COLO668 (cell line): Measurements from ENCODE around the gene BEGAIN.

Experiments
- DNase-seq: peaks from one replicate; lab custom pipeline; 2025; ENCODE audit not compliant: unreplicated experiment; lab: John Stamatoyannopoulos, UW

BEGAIN gene

DNA sequence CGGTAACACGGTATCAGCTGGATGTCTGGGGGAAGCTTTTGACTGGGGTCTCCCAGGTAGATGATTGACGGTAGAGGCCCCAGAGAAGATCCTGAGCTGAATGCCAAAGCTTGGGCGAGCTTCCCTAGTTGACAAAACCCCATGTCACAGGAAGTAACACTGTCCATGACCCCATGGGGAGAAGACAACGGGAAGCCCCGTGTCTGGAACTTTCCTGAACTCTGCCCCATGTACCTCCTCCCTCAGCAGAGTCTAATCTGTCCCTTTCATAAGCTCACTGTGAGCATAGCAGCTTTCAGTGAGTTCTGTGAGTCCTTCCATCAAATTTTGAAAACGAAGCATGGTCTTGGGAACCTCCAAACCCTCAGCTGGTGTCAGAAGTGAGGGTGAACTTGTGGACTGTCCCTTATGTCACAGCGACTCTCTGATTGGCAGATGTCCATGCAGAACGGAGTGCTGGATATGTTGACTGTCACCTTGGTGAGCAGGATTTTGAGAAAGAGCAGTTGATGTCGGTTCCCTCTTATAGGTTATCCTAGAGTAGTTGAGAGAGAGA is 29.7 kb upstream of the BEGAIN start:
- DNase-seq: no peak

DNA sequence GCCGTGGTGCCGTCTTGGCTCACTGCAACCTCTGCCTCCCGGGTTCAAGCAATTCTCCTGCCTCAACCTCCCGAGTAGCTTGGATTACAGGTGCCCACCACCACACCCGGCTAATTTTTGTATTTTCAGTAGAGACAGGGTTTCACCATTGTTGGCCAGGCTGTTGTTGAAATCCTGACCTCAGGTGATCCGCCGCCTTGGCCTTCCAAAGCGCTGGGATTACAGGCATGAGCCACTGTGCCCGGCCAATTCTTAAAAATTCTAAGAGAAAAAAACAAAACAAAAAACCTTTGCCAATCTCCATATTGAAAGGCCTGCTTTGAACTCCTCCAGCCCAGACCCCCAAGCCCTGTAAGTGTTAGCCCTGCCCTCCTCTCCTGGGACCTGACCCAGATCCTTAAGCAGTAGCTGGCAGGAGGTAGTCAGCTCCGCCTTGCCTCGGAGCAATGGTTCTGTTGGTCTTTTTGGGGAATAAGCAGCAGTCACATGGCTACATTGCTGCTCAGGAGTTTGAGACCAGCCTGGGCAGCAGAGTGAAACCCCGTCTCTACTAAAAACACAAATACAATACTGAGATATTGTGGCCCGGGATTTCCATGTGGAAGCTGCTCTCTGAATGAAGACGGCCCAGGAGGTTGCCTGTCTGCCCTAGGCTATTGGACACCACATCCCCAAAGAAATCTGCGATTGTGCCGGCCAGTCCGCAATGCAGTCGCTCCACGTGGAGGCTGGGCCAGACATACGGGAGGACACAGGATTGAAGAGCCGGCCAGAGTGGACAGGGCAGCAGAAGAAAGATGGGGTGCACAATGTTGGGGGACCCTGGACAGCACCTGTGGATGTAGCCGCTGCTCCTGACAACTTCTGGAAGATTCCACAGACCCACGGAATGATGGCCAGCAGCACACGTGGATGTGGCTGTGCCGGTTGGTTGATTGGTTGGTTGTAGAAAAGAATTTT is 28.8 kb upstream of the BEGAIN start:
- DNase-seq: no peak

DNA sequence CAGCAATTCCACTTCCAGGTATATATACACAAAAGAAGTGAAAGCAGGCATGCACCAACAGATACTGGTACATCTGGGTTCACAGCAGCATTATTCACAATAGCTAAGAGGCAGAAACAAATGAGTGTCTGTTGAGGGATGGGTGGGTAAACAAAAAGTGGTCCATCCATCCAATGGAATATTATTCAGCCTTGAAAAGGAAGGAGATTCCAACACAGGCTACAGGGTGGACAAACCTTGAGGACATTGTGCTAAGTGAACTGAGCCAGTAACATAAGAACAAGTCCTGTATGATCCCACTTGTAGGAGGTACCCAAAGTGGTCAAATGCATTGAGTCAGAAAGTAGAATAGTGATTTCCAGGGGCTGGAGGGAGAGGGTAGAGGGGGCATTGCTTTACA is 27.6 kb upstream of the BEGAIN start:
- DNase-seq: no peak

DNA sequence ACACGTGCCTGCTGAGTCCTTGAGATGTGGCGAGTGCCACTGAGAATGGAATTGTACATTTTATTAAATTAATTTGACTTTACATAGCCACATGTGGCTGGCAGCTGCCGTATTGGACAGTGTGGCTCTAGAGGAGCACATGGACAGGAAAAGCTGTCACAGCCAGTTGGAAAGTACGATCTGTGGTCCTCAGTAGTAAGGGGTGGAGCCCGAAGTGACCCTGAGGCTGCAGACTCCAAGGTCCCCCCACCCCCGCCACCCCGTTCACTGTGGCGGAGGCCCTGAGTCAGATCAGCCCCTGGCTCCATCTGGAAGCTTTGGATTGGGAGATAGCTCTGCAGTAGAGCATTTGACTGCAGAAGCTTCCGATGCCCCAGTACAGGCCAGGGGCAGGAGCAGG is 25.8 kb upstream of the BEGAIN start:
- no peak for DNase-seq

DNA sequence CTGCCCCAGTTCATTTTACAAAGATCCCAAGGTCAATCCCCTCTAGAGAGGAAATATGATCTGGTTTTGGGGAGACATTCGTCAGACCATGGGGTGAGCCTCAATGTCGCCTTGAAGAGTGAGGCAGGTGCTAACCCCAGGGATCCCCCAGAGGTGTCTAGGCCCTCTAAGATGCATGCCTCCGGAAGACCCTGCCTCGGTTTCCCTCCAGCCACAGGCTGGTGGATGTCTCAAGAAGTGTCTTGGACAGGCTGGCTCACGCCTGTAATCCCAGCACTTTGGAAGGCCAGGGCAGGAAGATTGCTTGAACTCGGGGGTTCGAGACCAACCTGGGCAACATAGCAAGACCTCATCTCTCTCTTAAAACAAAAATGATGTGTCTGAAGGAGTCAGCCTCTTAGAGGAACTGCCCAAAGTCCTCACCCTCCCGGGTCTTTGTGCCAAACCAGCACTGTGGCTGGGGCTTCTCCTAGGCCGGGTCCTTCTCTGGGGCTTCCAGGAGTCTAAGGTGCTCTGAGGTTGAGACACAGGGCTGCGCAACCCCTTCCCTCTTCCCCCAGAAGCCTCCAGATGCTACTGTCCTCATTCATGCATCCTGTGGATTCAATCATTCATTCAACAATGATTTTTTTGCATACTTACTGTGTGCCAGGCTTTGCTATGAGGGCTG is 24.7 kb upstream of the BEGAIN start:
- no peak for DNase-seq

DNA sequence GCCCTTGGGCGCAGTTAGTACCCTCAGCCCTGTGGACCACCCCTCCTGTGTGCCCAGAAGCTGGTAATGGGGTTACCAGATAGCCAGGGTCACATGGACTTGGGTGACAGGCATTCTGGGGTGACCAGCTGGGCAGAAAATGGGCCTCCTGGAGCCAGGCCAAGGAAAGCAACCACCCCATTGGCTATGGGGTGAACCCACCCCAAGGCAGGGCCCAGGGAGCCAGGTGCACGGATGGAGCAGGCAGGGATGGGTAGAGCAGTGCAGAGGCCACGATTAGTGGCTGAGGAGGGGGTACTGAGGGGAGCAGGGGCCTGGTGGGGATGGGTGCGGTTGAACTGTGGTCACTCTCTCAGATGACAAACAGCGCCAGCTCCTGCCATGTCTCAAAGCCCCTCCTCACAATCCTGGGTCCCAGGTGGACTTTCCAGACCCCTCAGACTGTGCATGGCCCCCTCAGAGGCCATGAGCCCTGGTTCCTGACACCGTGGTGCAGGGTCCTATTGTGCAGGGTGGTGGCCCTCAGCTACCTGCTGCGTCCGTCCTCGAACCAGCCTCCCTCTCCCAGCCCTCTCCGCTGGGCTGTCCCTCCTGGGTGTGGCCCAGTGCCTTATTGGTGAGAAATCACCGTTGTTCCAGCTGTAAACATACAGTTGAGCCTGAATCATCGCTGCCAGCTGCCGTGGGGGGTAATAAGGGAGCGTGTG is 23.4 kb upstream of the BEGAIN start:
- DNase-seq: peak; percentile 27

DNA sequence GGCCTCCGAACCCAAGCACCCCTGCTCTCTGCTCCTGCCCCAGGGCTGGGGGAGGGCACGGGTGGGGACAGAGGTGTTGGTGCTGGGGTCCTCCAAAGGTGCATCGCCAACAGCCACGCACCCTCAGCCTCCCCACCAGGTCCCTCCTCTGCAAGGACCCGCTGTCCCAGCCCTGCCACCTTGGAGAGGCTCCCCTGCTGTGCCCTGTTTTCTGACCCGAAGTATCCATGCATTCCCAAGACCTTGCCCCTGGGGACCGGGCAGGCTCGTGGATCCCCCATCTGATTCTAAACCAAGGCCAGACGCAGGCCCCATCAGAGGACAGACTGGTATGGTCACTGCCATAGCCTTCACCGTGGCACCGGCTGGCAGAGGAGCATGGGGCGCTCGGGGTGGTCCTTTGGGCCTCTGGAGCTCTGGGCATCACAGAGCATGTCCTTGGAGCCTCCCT is 22.7 kb upstream of the BEGAIN start:
- no peak for DNase-seq

DNA sequence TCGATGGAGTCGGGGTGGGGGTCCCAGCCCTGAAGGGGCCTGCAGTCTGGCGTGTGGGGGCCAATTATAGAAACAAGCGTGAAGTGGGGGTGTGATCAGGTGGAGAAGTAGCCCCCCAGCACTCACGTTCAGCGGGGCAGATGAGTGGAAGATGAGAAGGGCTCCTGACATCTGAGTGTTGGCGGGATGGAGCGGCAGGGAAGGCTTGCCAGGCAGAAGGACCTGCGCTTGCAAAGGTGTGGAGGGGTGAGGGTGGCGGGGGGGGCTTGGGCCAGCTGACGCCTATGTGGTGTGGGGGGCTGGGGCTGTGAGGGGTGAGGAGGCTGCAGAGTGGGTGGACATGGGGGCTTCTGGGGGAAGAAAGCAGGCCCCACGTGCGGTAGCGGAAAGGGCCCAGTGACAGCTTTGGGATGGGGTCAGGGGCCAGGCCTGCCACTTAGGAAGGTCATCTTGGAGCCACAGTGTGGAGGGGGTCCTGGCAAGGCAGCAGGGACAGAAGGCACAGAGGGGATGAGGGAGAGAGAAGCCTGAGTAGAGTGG is 22.2 kb upstream of the BEGAIN start:
- DNase-seq: no peak

DNA sequence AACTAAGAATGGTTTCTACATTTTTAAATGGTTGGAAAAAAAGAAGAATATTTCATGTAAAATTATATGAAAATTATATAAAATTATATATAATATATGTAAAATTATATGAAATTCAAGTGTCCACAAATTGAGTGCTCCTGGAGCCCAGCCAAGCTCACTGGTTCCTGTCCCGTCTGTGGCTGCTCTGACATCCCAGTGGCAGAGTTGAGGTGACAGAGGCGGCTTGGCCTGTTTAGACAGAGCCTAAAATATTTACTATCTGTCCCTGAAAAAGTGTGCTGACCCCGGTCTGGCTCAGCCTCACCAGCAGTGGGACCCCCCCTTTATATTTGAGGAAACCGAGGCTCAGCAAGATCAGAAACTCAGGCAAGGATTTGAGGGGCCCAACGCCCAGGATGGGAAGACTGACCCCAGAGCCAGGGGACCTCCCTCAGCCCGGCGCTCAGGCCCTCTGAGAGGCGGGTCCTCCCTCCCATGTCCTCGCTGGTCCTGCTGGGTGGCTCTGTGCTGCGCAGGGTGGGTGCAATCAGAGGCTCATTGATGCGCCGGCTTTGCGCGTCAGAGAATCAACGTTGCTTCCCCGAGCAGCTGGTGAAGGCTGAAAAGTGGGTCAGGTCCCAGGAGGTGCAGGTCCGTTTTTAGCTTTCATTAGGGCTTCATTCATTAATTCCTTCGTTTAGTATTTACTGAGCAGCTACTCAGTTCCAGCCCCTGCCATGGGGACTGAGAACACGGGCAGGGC is 21.5 kb upstream of the BEGAIN start:
- no peak for DNase-seq

DNA sequence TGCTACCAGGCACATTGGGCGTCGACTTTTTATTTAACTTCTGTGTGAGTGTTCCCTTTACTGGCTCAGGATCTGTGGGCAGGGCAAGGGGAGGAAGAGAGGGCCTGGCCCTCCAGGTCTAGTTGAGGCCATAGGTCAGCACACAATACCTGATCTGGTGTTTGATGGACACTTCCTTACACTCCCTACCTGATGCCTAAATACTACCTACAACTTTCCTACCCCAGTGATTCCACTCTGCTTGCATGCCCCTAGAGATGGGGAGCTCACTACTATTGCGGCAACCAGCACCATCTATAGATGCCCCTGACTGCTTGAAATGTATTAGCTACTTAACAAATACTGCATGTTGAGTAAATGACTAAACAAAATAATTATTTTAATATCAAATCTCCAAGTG is 20.8 kb upstream of the BEGAIN start:
- no peak for DNase-seq

DNA sequence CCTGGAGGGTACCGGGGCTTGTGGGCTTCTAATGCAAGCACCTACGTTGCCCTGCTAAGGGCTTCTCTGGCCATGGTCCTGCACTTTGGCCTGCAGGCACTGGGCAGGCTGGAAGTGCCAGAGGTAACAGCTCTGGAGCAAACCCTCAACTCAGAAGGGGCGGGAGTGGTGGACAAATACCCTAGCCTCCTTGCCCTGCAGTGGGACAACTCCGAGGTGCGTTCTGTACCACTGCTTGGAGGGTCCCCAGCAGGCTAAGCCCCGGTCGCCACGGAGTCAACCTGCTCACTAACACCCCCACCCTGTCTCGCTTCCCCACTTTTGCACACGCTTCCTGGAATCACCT is 20.4 kb upstream of the BEGAIN start:
- no peak for DNase-seq

DNA sequence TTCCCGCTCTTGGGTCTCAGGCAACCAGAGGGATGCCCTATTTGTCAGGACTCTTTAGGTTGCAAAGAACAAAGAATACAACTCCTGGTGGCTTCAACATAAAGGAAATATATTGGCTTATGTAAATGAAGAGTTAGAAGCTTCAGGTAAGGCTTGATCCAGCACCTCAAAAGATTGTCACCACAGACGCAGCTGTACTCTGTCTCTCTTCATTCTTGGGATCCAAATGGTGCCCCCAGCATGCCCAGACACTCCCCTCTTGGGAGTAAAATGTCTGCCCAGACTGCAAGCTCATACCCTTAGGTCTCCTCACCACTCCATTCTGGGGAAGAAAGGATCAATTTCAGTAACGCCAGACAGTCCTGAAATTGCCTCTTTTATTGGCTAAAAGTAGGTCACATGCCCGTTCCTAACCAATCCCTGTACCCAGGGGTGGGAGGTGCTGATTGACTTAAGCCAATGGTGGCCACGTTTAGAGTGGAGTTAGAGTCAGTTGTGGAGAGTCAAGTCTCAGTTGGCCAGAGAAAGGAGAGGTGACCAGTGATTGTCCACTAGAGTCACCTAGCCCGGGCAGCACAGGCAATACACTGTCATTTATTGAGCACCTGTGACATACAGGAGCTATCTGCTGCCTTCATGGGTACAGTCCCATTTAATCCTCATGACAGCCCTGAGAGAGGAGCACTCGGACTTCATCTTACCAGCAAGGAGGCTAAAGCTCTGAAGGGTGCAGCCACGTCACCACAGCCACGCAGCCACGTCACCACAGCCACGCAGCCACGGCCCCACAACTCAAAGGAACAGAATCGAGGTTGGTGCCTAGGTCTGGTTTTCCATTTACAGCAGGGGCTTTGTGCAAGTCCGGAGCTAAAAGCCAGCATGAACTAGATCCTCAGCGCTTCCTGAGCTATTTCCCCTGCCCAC is 19.7 kb upstream of the BEGAIN start:
- DNase-seq: no peak

DNA sequence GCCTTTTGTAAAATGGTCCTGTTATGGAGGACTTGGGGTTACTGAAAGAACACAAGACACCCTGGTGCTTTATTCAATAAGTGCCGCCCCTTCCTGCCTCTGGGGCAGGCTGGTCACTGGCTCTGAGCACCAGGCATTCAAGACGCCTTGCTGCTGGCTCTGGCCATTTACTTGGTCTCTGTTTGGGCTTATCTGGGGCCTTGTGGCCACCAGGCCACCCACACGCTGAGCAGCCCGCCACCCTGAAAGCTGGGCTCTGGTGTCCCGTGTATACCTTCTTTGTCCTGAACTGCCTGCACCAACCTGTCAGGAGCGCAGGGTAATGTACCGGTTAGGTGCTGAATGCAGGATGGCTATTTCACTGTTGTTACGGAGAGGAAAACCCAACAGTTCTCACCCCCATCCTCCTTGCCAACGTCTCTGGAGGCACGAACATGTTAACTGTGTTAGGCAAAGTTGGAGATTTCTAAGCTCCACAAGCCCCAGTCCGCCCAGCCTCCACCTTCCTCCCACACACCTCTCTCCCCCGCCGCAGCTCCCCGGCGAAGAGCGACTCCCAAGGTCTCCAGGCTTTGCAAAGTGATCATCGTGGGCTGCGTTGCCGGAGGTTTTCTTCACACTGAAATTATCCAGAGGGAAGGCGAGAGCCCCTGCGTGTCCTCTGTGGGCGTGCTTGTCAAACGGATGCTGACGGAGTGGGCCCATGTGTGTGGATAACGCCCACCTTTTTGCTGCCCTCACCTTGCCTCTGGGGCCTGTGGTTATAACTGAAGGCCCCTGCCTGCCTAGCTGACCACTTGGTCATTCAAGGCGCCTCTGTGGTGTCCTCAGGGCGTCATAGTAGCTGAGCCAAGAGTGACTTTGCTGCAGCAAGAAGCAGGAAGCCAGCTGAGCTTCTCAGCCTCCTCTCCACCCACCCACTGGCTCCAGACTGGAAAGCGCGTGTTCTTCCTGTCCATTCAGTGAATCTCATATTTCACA is 18.8 kb upstream of the BEGAIN start:
- DNase-seq: no peak

DNA sequence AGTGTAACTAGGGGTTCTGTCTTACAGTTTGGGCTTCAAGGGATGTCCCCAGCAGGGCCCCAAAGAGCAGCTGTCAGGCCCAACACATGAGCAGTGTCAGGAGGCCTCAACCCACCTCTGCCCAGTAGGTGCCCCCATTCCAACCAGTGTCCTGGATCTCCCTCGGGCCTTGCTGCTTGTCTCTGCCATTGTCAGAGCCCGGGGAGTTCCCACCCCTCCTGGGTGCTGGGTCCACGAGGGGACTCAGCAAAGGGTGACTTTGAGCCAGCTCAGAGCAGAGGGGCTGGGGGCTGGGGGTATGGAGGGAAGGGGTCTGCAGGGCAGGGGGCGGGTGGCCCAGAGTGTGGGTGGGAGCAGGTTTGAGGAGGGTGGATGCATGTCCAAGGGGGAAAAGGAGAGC is 18.0 kb upstream of the BEGAIN start:
- DNase-seq: no peak

DNA sequence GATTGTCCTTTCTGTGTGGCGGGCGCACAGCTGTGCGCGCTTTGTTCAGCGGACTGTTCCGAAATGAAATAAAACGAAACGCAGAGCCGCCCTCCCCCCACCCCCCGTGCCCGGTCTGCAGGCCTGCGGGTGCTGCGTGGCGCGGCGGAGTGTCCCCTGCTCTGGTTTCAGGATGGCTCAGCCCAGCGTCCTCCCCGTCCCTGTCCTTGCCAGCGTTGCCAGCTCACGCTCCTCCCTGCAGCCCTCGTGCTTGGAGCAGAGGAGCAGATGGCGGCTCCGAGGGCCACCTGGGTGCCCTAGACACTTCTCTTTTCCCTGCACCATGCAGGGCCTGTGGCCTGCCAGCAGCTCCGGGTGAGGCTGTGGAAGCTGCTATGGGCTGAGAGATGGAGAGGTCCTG is 17.5 kb upstream of the BEGAIN start:
- DNase-seq: no peak

DNA sequence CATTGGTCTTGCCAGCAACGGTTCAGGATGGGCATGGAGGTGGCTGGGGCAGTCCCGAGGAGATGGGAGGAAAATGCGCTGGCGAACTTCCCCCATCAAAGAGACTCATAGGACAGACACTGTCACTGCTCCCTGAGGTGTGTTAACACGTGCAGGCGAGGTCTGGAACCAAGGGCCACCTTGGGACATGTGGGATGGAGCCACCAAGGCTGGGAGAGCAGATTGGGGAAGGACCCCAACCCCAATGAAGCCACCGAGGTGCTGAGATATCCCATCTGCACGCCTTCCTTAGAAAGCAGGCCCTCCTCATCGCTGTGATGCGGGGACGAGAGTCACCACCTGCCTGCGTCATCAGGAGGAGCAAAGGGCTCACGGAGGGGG is 16.9 kb upstream of the BEGAIN start:
- no peak for DNase-seq

DNA sequence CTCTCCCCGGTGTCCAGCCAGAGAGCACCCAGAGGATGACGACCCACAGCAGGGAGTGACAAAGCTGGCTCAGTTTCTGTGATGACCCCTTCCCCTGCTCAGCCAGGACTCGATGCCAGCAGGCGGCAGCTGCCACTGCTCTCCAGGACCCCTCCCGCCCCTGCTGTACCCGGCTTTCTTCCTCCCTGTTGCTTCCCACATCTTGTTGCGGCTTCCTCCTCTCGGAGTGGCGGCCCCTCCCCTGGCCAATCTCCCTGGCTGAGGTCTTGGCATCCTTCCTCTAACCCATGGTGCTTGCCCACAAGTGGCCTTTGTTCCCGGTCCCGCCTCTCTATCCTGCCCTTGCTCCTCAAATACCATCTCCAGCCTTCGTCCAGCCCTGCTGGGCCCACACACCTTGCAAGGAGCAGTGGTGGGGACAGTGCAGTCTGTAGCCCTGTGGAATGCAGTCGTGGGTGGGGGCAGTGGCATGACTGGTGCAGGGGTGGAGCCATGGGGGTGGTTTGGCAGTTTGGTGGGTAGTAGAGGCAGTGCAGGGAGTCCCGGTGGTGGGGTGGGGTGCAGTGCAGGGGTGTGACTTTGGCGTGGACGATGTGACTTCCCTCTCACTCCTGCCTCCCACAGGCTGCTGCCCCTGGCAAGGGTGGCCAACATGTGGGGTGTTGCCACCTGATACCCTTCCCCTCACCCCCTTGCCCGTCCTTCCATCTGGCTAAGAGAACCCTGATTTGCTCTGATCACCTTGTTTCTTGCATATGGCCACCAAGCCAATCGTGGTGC is 16.3 kb upstream of the BEGAIN start:
- no peak for DNase-seq
